Measurements from ENCODE around the gene OLAH. TPM values are rescaled to one million over a fixed set of nuclear protein-coding genes. Genes with fewer than 3 reads are reported as not detected.
A peak's percentile ranks its signal among the peaks of the same experiment; 100 is the strongest.

OLAH gene
- total and polyA plus RNA-seq, 2 experiments from 2014 or later: not detected

DNA sequence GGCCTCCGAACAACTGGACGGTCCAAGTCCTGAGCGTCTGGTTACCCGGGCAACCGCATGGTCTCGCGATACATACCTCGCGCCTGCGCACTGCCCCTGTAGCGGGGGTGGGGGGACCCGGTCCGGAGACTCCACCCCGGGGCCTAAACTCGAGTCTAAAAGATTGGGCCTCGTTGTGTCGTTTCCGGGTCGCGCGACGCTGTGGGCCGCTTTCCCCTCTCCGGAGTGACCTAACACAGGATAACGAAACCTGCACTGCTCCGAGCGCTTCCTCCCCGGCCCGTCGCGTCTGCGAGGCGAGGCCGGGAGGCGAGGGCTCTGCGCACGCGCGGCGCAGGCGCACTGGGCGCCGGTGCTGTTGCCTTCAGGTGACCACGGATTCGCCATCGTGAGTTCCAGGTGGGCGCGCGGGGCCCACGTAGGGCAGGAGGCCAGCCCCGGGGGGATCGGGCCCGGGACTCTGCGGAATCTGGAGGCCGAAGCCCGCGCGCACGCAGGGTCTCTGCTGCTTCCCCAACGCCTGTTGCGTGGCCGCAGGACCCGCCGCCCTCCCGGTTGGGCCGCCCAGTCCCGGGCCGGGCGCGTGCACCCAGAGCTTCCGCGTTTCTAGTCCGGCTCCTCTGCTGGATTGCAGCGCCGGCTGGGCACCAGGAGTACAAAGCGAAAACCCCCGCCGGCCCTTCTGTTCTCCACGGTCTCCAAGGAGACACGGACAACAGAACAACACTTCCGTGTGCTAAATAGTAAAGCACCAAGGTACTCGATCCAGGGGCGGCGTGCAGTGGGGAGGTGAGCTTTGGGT is 53.5 kb downstream of the OLAH start, which contains the start of gene RPP38:
Gene RPP38 (plus strand): TSS at position 345 of the 802 bp plus-strand sequence. CDS start 5,960 bp downstream, outside the sequence.
- no peaks in the 10 kb centered on the region for H3K9me3 ChIP-seq (ENCODE audit: low read depth)
- H3K27me3 ChIP-seq: no peaks in the 10 kb centered on the region
- no peaks in the 10 kb centered on the region for H3K36me3 ChIP-seq (replicated peaks; ENCODE audit: insufficient read depth, low read depth)
- peak within 1 kb of the TSS; percentile 97 for H3K27ac ChIP-seq
- no peaks in the 10 kb centered on the region for H3K9me2 ChIP-seq (replicated peaks; ENCODE audit: insufficient read depth)
- peak within 1 kb of the TSS; percentile 88 for H3K4me2 ChIP-seq
- DNase-seq (ENCODE audit: low spot score): peak; percentile 98
- H2AFZ ChIP-seq: peak within 1 kb of the TSS; percentile 89
- under 1% methylated on average over 84 of the region's 84 CpGs for WGBS (ENCODE audit: low lambda C conversion rate, missing lambda C conversion rate)
- peak within 1 kb of the TSS; percentile 73 for H3K4me3 ChIP-seq
- H4K20me1 ChIP-seq (ENCODE audit: insufficient read depth, poor library complexity, severe bottlenecking): no peaks in the 10 kb centered on the region
- H3K79me2 ChIP-seq: peaks cover 42% of the 10 kb centered on the region
- TF ChIP-seq, protein P1, sequence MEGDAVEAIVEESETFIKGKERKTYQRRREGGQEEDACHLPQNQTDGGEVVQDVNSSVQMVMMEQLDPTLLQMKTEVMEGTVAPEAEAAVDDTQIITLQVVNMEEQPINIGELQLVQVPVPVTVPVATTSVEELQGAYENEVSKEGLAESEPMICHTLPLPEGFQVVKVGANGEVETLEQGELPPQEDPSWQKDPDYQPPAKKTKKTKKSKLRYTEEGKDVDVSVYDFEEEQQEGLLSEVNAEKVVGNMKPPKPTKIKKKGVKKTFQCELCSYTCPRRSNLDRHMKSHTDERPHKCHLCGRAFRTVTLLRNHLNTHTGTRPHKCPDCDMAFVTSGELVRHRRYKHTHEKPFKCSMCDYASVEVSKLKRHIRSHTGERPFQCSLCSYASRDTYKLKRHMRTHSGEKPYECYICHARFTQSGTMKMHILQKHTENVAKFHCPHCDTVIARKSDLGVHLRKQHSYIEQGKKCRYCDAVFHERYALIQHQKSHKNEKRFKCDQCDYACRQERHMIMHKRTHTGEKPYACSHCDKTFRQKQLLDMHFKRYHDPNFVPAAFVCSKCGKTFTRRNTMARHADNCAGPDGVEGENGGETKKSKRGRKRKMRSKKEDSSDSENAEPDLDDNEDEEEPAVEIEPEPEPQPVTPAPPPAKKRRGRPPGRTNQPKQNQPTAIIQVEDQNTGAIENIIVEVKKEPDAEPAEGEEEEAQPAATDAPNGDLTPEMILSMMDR (IDR thresholded peaks at IDR 0.05; ENCODE audit: poor library complexity): no peak
- TF ChIP-seq EZH2 (IDR thresholded peaks at IDR 0.05; ENCODE audit: borderline replicate concordance) (no peak), EZH2phosphoT487 (IDR thresholded peaks at IDR 0.05; ENCODE audit: low read depth, severe bottlenecking, unreplicated experiment) (no peak)
- H3K4me1 ChIP-seq (ENCODE audit: insufficient read depth): peaks cover 13% of the 10 kb centered on the region

DNA sequence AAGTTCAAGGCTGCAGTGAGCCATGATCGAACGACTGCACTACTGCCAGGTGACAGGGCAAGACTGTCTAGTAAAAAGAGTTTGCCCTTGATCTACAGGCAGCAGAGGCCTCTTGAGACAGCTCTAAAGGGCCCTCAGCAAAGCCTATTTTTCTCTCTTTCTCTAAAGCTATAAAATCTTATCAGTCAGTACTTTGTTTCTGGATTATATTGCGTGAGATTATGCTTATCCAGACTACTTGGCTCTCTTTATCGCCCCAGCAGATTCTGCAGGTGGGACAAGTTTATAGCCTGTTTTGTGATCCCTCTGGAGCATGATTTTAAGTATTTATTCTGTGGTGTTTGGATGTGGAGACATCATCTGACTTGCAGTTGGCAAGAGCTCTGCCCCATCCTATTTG is 56.1 kb downstream of the OLAH start:
- WGBS (ENCODE audit: low lambda C conversion rate, missing lambda C conversion rate): 39% methylated on average over 4 of the region's 4 CpGs
- no peak overlapping the region for H3K4me3 ChIP-seq
- H2AFZ ChIP-seq: no peak overlapping the region
- H3K79me2 ChIP-seq: peaks cover 42% of the 10 kb centered on the region
- peak overlapping the region; percentile 88 for H3K4me2 ChIP-seq
- no peaks in the 10 kb centered on the region for H4K20me1 ChIP-seq (ENCODE audit: insufficient read depth, poor library complexity, severe bottlenecking)
- peaks cover 13% of the 10 kb centered on the region for H3K4me1 ChIP-seq (ENCODE audit: insufficient read depth)
- DNase-seq (ENCODE audit: low spot score): no peak
- no peaks in the 10 kb centered on the region for H3K9me2 ChIP-seq (replicated peaks; ENCODE audit: insufficient read depth)
- H3K27me3 ChIP-seq: no peaks in the 10 kb centered on the region
- H3K27ac ChIP-seq: peak overlapping the region; percentile 97
- no peaks in the 10 kb centered on the region for H3K9me3 ChIP-seq (ENCODE audit: low read depth)
- TF ChIP-seq, protein P1 (IDR thresholded peaks at IDR 0.05; ENCODE audit: poor library complexity): no peak
- no peak for TF ChIP-seq EZH2 (IDR thresholded peaks at IDR 0.05; ENCODE audit: borderline replicate concordance)
- no peak for TF ChIP-seq EZH2phosphoT487 (IDR thresholded peaks at IDR 0.05; ENCODE audit: low read depth, severe bottlenecking, unreplicated experiment)
- no peaks in the 10 kb centered on the region for H3K36me3 ChIP-seq (replicated peaks; ENCODE audit: insufficient read depth, low read depth)

- no peak for DNase-seq (ENCODE audit: low spot score)
- Histone ChIP-seq H3K9me3 (ENCODE audit: low read depth) (no peaks in the 10 kb centered on the region), H3K27me3 (no peaks in the 10 kb centered on the region), H3K4me1 (ENCODE audit: insufficient read depth) (peaks cover 13% of the 10 kb centered on the region), H4K20me1 (ENCODE audit: insufficient read depth, poor library complexity, severe bottlenecking) (no peaks in the 10 kb centered on the region), H3K36me3 (replicated peaks; ENCODE audit: insufficient read depth, low read depth) (no peaks in the 10 kb centered on the region), H3K4me3 (no peak overlapping the region), H3K27ac (no peak overlapping the region), H2AFZ (no peak overlapping the region), H3K9me2 (replicated peaks; ENCODE audit: insufficient read depth) (no peaks in the 10 kb centered on the region), H3K79me2 (peaks cover 33% of the 10 kb centered on the region), H3K4me2 (no peak overlapping the region)
- WGBS (ENCODE audit: low lambda C conversion rate, missing lambda C conversion rate): 92% methylated on average over 9 of the region's 9 CpGs
- TF ChIP-seq, protein P1 (IDR thresholded peaks at IDR 0.05; ENCODE audit: poor library complexity): no peak
- TF ChIP-seq EZH2phosphoT487 (IDR thresholded peaks at IDR 0.05; ENCODE audit: low read depth, severe bottlenecking, unreplicated experiment) (no peak), EZH2 (IDR thresholded peaks at IDR 0.05; ENCODE audit: borderline replicate concordance) (no peak)
These were observed 59.8 kb downstream of the OLAH start for GRCh38 chr10:15103513-15103912.
